Measurements from ENCODE around the gene C10orf53.
A peak's percentile ranks its signal among the peaks of the same experiment; 100 is the strongest.

C10orf53 gene, protein sequence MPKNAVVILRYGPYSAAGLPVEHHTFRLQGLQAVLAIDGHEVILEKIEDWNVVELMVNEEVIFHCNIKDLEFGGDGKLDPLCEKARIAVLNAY

DNA sequence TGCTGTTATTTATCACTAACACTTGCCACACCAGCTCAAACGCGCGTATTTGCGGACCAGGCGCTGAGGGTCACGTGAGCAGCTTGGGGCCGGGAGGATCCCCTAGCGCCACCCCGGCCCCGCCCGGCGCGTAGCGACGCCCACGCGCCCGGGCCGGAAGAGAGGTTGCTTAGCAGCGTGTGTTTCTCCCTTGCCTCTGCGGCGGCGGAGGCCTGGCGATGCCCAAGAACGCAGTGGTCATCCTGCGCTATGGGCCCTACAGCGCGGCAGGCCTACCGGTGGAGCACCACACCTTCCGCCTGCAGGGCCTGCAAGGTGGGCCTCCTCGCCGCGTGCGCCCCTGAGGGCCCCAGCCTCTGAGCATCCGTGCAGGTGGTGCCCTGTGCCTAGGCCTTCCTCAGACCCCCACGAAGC, at the start of gene C10orf53:
Gene C10orf53, plus strand, starts transcription at position 172 of the 414 bp plus-strand sequence. Its CDS starts 47 bp downstream, at position 219.
- DNase-seq (ENCODE audit: low spot score): peak; percentile 2

DNA sequence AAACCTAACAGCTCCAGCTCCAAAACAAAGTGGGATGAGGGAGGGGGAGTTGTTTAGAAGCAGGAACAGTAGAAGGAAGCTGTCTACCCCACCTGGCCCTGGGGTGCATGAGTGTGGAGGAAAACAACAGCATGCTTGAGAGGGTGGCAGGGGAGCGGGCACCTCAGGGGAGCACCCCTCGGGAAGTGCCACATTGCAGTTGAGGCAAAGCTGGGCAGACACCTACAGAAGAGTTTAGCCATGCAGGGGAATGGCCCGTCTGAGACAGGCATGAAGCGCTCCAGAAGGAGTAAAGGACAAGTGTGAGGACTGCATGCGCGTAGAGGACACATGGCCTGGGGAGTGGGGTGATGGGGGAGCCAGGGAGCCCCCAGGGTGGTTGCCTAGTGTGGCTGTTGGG, 47.5 kb upstream of the C10orf53 start:
- no peak for DNase-seq (ENCODE audit: low spot score)

DNA sequence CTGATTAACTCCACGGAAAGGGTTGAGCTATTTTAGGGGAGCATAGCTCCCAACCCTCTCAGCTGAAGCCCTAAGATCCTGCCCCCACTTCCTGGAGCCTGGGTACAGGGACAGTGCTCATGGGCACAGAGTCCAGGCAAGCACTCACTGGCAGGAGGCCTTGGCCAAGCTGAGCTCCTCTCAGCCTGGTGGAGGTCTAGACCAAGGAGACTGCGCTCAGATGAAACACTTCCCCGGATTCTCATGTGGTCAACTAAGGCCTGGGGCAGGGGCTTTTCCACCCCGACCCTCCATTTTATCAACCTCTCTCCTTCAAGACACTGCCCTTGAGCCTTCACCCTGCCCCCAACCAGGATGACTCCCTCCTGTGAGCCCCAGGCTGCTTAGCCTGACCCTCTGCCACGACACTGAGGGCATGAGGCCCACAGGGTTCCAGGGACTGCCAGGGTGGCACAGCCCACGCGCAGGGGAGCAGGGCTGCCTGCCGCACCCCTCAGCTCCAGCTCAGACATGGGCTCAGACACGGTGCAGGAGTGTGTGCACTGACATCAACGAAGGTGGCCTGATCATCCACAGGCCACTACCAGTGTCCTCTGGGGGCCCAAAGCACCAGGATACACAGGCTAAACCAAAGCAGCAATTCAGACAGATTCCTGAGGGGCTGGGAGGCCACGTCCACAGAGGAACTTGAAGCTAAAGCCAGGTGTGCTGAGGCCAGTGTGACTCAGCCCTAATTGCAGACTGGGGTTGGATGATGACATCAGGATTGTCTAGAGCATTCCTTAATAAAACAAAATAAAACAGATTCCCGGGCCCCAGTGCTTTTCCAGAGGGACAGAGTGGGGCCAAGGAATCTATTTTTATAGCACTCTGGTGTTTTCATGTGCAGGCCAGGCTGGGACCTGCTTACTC, 46.8 kb upstream of the C10orf53 start:
- no peak for DNase-seq (ENCODE audit: low spot score)

DNA sequence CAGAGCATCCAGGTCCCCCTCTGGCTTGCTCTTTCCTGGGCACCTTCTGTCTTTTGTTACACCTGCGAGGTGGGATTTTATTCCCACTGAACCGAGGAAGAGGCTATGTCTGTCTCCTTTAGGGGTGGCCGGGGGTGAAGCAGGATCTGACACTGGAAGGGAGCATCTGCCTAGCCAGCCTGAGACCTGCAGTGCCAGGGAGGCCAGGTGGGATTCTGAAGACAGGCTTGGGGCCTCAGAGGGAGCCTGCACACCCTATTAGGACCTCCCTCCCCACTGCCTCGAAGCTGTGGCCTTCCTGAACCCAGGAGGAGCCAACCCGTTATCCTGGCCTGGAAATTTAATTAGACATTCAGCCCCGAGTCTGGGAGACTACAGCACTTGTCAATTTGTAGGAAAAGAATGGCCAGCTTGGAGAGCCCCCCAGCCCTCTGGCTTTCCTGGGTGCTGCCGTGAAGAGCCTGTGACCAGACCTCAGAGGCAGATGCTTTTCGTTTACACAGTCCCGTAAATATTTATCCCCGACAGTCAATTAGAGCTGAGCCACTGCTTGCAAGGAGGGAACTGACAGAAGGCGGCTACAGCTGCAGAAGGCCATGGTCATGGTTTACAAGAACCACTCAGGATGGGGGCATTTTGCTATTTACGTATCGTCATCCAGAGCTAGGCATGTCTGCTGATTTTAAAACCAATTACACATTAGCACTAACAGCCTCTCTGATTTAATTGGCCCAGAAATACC, 46.0 kb upstream of the C10orf53 start:
- no peak for DNase-seq (ENCODE audit: low spot score)

DNA sequence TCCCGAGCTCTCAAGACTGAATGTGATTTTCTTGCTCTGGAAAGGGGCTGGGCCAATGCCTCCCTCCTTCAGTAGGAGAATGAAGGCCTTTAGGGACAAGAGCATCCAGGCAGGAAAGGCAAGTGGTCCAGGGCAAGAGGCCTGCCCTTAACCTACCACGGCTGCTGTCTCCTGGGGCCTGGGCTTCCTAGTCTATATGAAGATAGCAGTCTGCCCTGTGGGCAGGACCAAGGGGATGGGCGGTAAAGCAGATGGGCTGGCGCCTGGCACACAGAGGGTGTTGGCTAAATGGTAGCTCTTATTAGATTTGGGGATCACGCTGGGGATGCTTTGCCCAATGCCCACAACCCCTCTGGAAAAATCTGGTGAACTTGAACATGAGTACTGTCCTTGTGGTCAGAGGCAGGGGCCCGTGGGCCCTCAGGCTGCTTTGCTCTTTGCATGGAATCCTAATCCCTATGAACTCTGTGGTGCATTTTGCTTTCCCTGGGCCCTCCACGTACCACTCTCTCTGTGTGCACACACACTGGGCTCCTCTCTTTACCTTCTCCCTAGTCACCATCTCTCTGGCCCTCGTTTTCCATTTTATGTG, 45.3 kb upstream of the C10orf53 start:
- DNase-seq (ENCODE audit: low spot score): no peak

DNA sequence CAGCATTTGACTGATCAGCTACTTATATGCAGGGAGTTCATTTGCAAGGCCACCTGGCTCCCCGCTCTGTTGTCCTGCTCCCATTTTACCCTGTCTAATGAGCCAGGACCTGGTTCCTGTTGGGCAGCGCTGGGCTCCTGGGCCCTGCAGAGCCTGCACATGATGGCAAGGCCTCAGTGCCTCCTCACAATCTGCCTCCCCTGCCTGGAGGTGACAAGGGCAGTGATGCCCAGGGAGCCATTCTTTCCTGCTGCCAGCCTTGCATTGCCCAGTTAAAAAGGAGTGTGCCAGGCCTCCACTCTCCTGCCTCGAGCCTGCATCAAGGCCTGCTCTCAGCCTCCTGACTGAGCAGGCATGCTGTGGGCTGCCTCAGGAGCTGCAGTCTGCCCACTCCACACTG, 37.1 kb upstream of the C10orf53 start:
- no peak for DNase-seq (ENCODE audit: low spot score)

DNA sequence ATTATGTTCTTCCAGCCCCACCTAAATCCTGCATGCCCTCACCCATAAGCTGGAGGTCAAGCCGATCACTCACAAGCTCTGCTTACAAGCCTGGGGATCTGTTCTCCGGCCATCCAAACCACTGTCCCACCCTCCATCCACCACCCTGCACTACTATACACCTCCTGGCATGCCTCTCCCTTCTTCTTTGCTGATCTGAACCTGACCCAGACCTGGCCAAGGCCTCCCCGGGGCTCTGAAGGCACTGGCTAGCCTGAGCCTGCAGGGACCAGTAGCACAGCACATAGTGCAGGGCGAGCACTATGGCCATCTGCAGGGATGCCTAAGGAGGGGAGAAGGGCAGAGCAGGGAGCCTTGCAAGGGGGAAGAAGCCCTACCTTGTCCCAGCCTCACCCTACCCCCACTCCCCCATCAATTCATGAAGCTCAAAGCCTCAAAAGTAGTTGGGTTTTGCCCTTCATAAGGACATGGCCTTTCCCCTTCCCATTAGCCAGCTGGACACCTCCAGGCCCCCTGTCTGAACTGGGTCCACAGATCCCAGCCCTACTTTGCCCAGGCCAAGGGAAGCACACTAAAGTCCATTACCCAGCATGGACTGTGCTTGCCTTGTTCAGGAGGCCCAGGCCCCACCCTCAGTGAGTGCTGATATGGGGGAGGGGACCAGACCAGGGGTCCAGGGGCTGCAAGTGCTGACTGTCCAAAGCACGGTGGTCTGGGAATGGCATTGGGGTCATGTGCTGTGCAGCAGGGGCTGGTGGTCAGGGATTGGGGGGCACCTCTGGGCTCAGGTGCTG, 36.0 kb upstream of the C10orf53 start:
- DNase-seq (ENCODE audit: low spot score): no peak

DNA sequence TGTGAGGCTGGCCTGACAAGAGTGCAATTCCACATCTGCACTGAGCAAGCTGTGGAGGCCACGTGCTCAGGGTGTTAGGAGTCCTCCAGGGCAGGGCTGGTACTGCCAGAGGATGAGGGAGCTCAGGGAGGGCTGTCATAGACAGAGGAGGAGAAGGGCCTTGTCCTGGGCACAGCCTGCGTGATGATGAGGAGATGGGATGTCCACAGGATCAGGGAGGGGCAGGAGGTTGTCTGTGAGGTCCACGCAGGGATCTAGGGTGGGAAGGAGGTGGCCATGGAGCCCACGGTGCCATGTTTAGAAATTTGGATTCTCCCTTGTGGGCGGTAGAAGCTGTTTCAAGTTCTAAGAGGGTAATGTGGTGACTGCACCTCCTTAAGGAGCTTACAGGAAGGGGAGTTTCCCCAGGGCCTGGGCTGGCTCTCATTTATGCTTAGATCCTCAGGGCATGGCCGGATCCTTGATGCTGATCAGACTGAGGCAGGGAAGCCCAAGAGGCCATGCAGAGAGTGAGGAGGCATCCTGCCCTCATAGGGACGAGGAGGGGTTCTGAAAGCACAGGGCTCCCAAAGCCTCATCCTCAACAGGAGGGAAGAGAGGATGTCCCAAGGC, 35.3 kb upstream of the C10orf53 start:
- no peak for DNase-seq (ENCODE audit: low spot score)

DNA sequence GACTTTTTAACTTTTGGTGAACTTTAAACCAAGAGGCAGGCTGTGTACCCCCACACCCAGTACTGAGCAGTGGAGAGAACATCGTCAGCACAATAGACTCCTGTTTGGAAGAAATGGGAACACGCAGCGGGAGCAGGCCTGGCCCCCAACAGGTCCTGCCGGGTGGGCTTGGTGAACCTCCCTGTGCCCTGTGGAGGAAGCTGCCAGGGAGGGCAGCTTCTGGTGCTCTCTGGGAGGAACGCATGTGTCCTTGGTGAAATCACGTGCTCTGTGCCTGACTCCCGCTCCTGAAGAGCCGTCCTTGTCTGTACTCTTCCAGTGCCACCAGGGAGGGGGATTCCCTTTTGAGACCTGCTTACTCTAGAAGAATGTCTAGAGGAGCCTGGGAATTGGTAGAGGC, 34.0 kb upstream of the C10orf53 start:
- DNase-seq (ENCODE audit: low spot score): no peak

DNA sequence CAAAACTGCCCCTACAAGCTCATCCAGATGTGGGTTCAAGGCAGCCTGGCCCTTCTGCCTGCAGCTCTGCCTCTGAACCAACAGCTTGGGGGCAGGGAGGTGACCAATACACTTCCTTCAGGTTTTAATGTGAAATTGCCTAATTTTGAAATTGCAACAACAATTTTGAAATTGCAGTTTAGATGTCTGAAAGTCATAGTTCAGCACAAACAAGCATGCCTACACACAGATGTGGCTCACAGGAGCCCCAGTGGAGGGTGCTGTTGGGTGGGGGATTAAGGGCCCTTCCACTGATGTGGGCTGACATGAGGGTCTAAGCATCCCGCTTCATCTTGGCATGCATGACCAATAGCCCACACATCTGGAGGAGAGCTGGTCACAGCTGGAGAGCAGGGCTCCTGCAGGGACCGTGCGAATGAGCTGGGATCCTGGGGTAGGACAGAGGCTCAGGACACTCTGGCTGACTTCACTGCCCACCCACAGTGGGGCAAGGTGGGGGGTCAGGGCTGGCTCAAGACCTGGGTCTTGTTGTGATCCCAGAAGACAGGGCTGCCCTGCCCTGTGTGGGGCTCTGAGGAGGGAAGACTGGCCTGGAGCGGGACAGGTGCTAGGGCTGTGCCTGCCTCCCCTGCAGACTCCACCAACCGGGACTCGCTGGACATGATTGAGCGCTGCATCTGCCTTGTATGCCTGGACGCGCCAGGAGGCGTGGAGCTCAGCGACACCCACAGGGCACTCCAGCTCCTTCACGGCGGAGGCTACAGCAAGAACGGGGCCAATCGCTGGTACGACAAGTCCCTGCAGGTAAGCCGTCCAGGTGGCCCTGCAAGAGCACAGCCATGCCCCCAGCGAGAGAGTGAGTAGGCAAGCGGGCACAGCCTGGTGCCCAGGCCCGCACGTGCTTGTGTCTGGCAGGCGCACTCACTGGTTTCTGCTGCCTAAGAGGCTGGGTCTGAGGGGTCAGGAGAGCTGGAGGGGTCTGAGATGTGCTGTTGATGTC, 33.3 kb upstream of the C10orf53 start:
- DNase-seq (ENCODE audit: low spot score): no peak

DNA sequence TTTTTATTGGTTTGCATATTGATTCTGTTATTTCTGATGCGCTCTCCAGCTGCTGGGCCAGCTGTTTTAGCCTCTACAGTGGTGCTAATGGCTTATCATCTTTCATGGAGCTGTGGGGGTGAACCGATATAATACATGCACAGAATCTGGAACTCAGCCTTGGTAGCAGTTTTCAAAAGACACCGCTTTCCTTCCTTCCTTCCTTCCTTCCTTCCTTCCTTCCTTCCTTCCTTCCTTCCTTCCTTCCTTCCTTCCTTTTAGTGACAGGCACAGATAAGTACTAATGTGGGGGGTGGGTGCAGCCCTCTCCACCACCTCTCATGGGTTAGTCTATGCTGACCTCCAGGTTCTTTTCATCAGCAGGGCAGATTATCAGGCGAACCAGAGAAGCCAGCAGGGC, 31.9 kb upstream of the C10orf53 start:
- DNase-seq (ENCODE audit: low spot score): no peak

DNA sequence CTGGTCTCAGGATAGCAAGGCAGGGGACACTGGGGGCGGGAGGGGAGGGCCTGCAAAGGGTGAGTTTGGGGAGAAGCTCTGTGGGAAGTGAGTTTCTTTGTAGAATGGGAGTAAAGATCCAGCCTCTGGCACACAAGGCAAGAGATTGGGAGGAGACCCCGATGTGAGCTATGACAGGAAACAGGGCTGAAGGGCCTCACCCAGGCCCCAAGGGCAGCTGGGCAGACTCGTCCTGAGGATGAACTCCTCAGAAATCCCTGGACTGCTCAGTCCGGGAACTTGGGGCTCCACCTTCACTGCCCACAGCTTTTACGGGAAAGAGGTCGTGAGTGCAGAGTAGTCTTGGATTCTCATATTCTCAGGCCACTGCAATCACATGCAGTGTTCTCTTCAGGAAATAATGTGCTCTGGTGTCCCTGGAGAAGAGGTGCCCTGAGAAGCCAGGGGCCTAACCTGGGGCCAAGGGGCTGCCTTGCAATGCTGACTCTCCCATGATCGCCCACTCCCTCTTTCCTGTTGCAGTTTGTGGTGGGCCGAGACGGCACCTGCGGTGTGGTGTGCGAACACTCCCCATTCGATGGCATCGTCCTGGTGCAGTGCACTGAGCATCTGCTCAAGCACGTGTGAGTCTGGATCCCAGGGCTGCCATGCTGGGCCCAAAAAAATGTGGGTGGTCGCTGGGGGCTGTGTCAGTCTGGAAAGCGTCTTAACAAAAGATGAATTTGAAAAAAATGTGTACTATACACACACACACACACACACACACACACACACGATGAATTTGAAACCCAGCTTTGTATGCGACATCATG, 31.3 kb upstream of the C10orf53 start:
- no peak for DNase-seq (ENCODE audit: low spot score)

DNA sequence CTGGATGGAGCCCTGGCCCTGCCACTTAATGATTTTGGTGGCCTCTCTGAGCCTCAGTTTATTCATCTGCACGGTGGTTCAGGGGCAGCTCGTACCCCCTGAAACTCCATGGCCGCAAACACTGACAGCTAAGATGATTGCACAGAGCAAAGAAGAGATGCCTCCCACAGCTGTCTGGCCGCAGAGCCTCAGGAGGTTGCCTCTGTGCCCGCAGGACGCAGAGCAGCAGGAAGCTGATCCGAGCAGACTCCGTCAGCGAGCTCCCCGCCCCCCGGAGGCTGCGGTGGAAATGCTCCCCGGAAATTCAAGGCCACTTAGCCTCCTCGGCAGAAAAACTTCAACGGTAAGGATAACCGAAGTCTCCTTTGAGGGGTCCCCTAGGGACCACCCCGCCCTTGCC, 30.2 kb upstream of the C10orf53 start:
- no peak for DNase-seq (ENCODE audit: low spot score)

DNA sequence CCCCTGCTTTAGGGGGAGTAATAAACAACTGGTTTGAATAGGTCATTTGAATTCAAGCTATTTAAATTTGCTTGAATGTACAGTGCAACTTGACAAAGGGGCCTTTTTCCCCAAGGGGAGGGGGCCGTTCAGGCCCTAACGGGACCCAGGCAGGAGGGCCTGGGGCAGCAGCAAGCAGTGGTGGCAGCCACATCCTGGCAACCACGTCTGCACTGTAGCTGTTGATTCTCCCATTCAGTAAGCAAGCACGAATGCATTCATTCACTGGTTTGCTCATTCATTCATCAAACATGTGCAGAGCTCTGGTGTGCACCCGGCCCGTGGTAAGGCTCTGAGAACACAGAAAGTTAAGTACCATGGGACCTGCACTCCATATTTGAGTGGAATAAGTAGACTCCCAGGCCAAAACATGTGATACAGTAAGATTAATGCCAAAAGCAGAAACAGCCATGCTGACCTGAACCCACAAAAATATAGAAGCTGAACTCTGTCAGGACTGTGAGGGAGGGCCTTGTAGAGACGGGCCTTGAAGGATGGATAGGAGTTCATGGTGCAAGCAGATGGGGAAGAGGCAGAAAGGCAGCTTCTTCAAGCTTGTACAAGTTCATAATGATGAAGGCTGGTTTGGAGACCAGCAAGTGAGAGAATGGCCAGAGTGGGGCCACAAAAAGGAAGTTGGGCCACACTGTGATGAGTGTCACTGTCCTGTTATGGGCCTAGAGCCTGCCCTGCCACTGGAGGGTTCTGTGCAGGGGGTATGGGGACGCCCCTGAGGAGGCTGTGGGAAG, 29.3 kb upstream of the C10orf53 start:
- DNase-seq (ENCODE audit: low spot score): no peak

DNA sequence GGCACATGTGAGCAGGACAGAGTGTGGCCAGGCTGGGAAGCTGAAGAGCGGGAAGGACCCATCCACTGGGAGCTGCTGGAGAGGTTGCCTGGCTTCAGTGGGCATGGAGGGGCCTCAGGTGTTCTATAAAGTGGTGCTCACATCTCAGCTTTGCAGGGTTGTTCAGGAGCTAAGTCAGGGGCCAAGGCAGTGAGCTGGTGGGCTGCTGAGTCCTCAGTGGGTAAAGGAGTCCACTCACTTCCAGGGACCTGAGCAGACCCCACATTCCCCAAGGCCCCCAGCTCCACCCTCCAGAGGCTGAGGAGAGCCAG, 28.8 kb upstream of the C10orf53 start:
- no peak for DNase-seq (ENCODE audit: low spot score)

DNA sequence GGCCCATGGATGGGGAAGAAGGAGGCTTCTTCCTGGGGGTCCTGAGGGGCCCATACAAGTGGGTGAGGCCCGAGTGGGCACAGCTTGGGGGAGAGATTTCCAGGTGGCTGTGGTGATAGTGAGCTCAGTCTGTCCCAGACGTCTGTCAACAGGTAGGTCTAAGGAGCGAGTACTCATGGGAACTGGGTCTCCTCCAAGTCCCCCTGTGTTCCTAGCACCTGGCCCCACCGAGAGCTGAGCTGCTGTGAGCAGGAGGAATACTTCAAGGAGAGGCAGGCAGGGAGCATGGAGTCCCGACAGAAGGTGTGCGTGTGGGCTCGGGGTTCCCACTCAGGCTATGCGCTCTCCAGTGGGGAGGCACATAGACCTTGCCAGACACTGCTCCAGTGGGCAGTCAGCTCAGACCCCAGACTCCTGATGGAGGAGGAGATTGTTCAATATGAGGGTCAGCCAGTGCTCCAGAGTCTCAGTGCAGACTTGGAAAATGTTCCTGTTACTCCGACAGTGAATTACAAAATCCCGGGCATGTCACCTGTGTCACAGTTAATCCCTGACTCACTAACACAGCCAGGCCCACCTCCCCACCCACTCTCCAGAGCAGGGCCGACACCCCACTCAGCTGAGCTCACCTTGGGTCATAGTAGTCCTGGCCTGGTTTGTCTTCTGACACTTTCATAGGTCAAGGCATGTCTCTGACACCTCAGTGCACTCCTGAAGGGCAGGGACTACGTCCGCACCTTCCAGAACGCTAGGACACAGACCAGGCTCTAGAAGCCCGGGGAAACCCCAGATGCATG, 28.2 kb upstream of the C10orf53 start:
- no peak for DNase-seq (ENCODE audit: low spot score)

DNA sequence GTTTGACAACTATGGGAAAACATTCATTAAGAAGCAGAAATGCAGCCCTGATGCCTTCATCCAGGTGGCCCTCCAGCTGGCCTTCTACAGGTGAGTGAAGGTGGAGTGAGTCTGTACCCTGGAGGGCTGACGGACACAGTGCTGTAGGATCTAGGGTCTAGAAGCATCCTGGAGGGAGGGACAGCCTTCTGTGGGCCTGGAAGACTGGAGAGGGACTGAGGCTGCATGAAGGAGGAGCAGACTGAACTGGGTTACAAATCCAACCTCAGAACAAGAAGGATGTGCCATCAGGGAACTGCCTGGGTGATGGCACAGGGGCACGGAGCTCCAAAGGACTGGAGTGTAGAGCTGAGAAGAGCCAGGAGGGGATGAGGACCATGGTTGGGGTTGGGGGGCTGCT, 27.5 kb upstream of the C10orf53 start:
- DNase-seq (ENCODE audit: low spot score): no peak

All from globus pallidus (tissue), 1 donor.